NCI-H1436 (cell line): ENCODE data around the gene KCTD1.

Source experiments
- DNase-seq: peaks from one replicate; lab custom pipeline; 2025; lab: John Stamatoyannopoulos, UW

Gene KCTD1

GRCh38 chr18:26549263-26550094, 1.1 kb upstream of the KCTD1 start:
- no peak for DNase-seq

GRCh38 chr18:26547646-26548414, 523 bp downstream of the KCTD1 start:
- no peak for DNase-seq

GRCh38 chr18:26546875-26547645, 1.3 kb downstream of the KCTD1 start:
- DNase-seq = no peak

- DNase-seq = no peak
These were observed 2.0 kb downstream of the KCTD1 start for GRCh38 chr18:26546170-26546874.

- DNase-seq = no peak
These were observed 2.8 kb downstream of the KCTD1 start for GRCh38 chr18:26545335-26546123.

DNA sequence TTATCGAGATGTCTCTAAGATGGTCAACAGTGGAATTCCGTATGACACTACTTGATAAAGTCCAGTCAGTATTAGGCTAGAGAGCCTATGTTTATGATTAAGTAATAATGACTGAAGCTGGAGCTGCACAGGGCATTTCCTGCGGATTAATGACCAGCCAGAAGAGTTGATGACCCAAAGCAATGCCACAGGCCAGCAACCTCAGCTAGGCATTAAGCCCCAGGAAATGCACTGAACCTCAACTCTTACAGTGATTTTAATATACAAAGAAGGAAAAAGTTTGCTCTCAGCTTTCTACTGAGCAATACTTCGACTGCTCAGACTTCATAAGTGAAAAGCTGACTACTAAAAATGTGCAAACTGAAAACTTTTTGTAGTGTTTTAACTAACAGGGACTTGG, 3.9 kb downstream of the KCTD1 start:
- no peak for DNase-seq

GRCh38 chr18:26543373-26543772, 5.0 kb downstream of the KCTD1 start:
- DNase-seq = no peak

DNA sequence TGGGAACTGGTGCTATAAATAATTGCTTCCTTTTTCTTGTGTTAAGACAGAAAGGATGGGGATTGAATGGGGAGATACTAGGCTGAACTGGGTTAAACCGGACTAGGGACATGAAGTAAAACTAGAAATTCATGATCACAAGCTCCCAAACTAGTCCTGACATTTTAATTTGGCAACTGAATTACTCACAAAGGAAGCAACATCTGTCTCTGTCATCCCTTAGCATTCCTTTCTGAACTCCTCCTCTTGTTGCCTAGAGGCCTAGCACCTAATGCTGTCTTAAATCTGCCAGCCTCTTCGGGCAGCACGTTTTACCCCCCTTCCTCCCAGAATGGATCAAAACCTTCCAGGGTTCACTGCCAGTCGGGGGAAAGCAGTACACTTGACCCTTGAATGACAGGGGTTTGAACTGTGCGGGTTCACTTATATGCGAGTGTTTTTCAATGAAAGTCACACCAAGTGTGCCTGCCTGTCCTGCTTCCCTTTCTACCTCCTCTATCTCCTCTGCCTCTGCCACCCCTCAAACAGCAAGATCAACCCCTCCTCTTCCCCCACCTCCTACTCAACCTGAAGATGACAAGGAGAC, 8.2 kb downstream of the KCTD1 start:
- no peak for DNase-seq

- DNase-seq = no peak
These were observed 9.8 kb downstream of the KCTD1 start for GRCh38 chr18:26538524-26538923.

DNA sequence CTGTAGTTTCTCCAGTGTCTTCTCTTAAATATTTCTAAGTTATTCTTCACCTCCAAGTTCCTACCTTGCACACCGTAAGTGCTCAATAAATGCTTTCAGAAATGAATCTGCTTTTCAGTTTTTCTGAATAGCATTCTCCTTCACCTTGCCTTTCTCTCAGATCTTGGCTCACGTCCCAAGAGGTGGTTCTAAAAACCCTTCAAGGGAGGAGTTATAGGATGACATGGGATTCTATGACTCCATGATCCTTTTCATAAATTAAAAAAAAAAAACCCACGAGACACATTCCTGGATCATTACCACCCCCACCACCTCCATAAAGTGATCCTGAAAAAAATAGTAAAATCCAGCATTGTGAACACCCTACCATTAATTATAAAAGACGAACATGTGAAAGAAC, 11.7 kb downstream of the KCTD1 start:
- no peak for DNase-seq

GRCh38 chr18:26536032-26536431, 12.3 kb downstream of the KCTD1 start:
- DNase-seq = no peak

- no peak for DNase-seq
These were observed 12.7 kb downstream of the KCTD1 start for GRCh38 chr18:26535630-26536029.

GRCh38 chr18:26532367-26533340, 15.7 kb downstream of the KCTD1 start:
- no peak for DNase-seq

DNA sequence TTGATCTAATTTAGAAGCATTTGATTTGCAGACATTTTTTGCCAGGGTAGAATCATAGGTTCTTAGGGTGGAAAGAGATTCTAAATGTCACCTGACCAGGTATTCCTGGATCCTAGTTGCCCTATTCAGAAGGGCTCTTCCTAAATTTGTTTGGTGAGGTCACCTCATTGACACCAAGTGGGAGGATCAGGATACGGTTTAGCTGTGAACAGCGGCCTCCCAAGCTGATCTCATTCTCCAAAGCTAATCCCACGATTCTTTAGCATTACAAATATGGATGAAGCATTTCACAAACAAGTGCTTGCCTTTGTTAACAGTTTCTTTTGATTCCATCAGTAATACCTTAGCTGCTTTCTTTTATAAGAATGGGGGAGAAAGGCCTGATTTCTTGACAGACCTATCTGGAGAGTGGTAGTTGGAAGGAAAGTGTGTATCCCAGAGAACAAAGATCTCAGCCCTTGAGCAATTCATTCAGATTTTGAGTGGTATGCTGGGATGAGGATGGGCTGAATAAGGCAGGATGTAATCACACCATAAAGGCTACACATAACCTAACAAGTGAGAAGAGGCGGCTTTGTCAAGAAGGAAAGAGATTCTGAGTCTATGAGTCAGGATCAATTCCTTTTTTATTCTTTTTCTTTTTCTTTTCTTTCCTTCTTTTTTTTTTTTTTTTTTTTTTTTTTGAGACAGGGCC, 16.6 kb downstream of the KCTD1 start:
- no peak for DNase-seq

DNA sequence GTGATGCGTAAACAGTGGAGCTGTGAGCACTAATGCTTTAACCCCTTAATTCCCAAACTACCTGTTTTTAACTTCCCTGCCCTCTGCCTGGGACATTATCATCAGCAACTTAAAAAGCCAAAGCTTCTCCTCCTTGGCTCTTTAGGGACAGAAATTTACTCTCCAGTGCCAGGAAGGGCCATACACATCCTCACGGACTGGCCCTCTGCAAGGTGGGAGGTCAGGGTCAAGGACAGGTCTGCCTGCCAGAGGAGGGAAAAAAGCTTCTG, 21.5 kb downstream of the KCTD1 start:
- DNase-seq = no peak

- DNase-seq = no peak
These were observed 22.0 kb downstream of the KCTD1 start for GRCh38 chr18:26526128-26526965.

GRCh38 chr18:26524504-26525351, 23.6 kb downstream of the KCTD1 start:
- no peak for DNase-seq
